IMR-90 (cell line): Measurements from ENCODE around the gene BDKRB1. TPM values are rescaled to one million over a fixed set of nuclear protein-coding genes. Genes with fewer than 3 reads are reported as not detected.

Experiments
- ATAC-seq: fragments of 200-7000 bp; cut with Tn5 transposase; 2 replicates; pipeline ENCODE4 v1.9.1; 2020; ENCODE audit warnings: low read depth, mild to moderate bottlenecking, moderate library complexity
- BruUV-seq: library from RNA; stranded (reverse); fragments of 400-500 nt; replicated peaks from 2 replicates; lab custom pipeline; 2021; lab: Mats Ljungman, UMichigan
- CTCF ChIA-PET: fragments of 300-600 bp; formaldehyde crosslinking; extraction: SDS; loops from one replicate; lab custom pipeline; 2021; ENCODE audit warnings: antibody characterized with exemption; lab: Yijun Ruan, JAX
- POLR2A ChIA-PET: fragments of 300-600 bp; sonication (Branson Sonifier 250); formaldehyde crosslinking; loops from one replicate; lab custom pipeline; 2022; ENCODE audit warnings: antibody characterized with exemption; ENCODE audit not compliant: unreplicated experiment; lab: Charles Lee
- DNase-seq: peaks from one replicate; pipeline ENCODE4 v3.0.0; 2013
- H2AFZ ChIP-seq: replicated peaks from 2 replicates; pipeline ENCODE3; 2013; ENCODE audit warnings: low read length, mild to moderate bottlenecking; ENCODE audit not compliant: poor library complexity
- H2AK5ac ChIP-seq: 2 replicates; pipeline ENCODE4 v1.6.1; 2013; ENCODE audit warnings: low read depth, low read length, inconsistent platforms
- H2AK9ac ChIP-seq: replicated peaks from 2 replicates; pipeline ENCODE3; 2013; ENCODE audit warnings: mild to moderate bottlenecking, low read depth, low read length, moderate library complexity; ENCODE audit not compliant: poor library complexity
- H2BK120ac ChIP-seq: 2 replicates; pipeline ENCODE4 v1.6.1; 2013; ENCODE audit warnings: low read depth, low read length, inconsistent platforms
- H2BK15ac ChIP-seq: 3 replicates; pipeline ENCODE4 v1.6.1; 2013; ENCODE audit warnings: low read depth, low read length, inconsistent platforms
- H2BK20ac ChIP-seq: 2 replicates; pipeline ENCODE4 v1.6.1; 2013; ENCODE audit warnings: low read depth, mild to moderate bottlenecking, inconsistent platforms, low read length, moderate library complexity
- H2BK5ac ChIP-seq: 2 replicates; pipeline ENCODE4 v1.6.1; 2013; ENCODE audit warnings: mild to moderate bottlenecking, low read depth, low read length, inconsistent platforms; ENCODE audit not compliant: poor library complexity, severe bottlenecking
- H3K14ac ChIP-seq: replicated peaks from 2 replicates; pipeline ENCODE4 v1.6.1; 2013; ENCODE audit warnings: low read depth, low read length, inconsistent platforms
- H3K18ac ChIP-seq: 2 replicates; pipeline ENCODE4 v1.6.1; 2013; ENCODE audit warnings: low read depth, low read length, control low read depth
- H3K23ac ChIP-seq: 2 replicates; pipeline ENCODE4 v1.6.1; 2013; ENCODE audit warnings: low read depth, low read length, inconsistent platforms
- H3K27ac ChIP-seq: 2 replicates; pipeline ENCODE4 v1.5.1; 2013; ENCODE audit warnings: mild to moderate bottlenecking, control low read depth, low read length; ENCODE audit not compliant: insufficient read depth
- H3K27me3 ChIP-seq: 2 replicates; pipeline ENCODE4 v1.6.1; 2013; ENCODE audit warnings: low read length; ENCODE audit not compliant: control insufficient read depth, insufficient read depth
- H3K36me3 ChIP-seq: 2 replicates; pipeline ENCODE4 v1.6.1; 2013; ENCODE audit warnings: low read length, mixed read lengths; ENCODE audit not compliant: control insufficient read depth, insufficient read depth
- H3K4ac ChIP-seq: 2 replicates; pipeline ENCODE4 v1.6.1; 2013; ENCODE audit warnings: low read depth, low read length, inconsistent platforms
- H3K4me1 ChIP-seq: 2 replicates; pipeline ENCODE4 v1.6.1; 2013; ENCODE audit warnings: low read length, mixed read lengths; ENCODE audit not compliant: control insufficient read depth, insufficient read depth
- H3K4me2 ChIP-seq: 2 replicates; pipeline ENCODE4 v1.6.1; 2013; ENCODE audit warnings: low read depth, mild to moderate bottlenecking, control low read depth, low read length, moderate library complexity
- H3K4me3 ChIP-seq: 2 replicates; pipeline ENCODE4 v1.5.1; 2013; ENCODE audit warnings: low read depth, mild to moderate bottlenecking, control low read depth, low read length, moderate library complexity; ENCODE audit not compliant: insufficient read depth
- H3K56ac ChIP-seq: 2 replicates; pipeline ENCODE4 v1.6.1; 2013; ENCODE audit warnings: low read length, inconsistent platforms; ENCODE audit not compliant: insufficient read depth; ENCODE audit errors: extremely low read depth
- H3K79me1 ChIP-seq, 2 experiments: 2 replicates each; pipeline ENCODE4 v1.6.1; 2013; ENCODE audit warnings: low read length in 2 of 2, inconsistent platforms in 1 of 2, low read depth in 1 of 2
- H3K9ac ChIP-seq: 2 replicates; pipeline ENCODE4 v1.6.1; 2013; ENCODE audit warnings: low read depth, low read length, control low read depth
- H3K9me1 ChIP-seq: 2 replicates; pipeline ENCODE4 v1.6.1; 2013; ENCODE audit warnings: low read length, inconsistent platforms; ENCODE audit not compliant: insufficient read depth
- H3K9me3 ChIP-seq: 2 replicates; pipeline ENCODE4 v1.6.1; 2013; ENCODE audit warnings: low read length; ENCODE audit not compliant: control insufficient read depth, insufficient read depth
- H4K20me1 ChIP-seq: 2 replicates; pipeline ENCODE4 v1.6.1; 2013; ENCODE audit warnings: low read length, inconsistent platforms; ENCODE audit not compliant: insufficient read depth
- H4K5ac ChIP-seq: 2 replicates; pipeline ENCODE4 v1.6.1; 2013; ENCODE audit warnings: mild to moderate bottlenecking, low read depth, low read length, control low read depth
- H4K8ac ChIP-seq, 2 experiments: 2 replicates each; pipeline ENCODE4 v1.6.1; 2013; ENCODE audit warnings: low read depth in 2 of 2, low read length in 2 of 2, control low read depth in 1 of 2, inconsistent platforms in 1 of 2
- H4K91ac ChIP-seq: 2 replicates; pipeline ENCODE4 v1.6.1; 2013; ENCODE audit warnings: low read depth, low read length, inconsistent platforms; ENCODE audit not compliant: insufficient read depth
- BHLHE40 ChIP-seq: fragments of 150-350 bp; IDR thresholded peaks from 2 replicates; pipeline ENCODE4 v1.6.1; 2016; ENCODE audit warnings: mild to moderate bottlenecking, low read depth, low read length
- FOS ChIP-seq: fragments of 150-350 bp; IDR thresholded peaks from 2 replicates; pipeline ENCODE4 v1.6.1; 2016; ENCODE audit warnings: low read depth, low read length
- MAFK ChIP-seq: IDR thresholded peaks from 2 replicates; pipeline ENCODE4 v1.6.1; 2012; ENCODE audit warnings: low read depth, low read length, improper control_type of control experiment
- MAZ ChIP-seq: IDR thresholded peaks from 2 replicates; pipeline ENCODE4 v1.6.1; 2012; ENCODE audit warnings: low read depth, mild to moderate bottlenecking, low read length, improper control_type of control experiment, moderate library complexity, borderline replicate concordance
- MXI1 ChIP-seq: IDR thresholded peaks from 2 replicates; pipeline ENCODE4 v1.6.1; 2012; ENCODE audit warnings: low read depth, mild to moderate bottlenecking, low read length, moderate library complexity, borderline replicate concordance
- NFE2L2 ChIP-seq: fragments of 150-350 bp; IDR thresholded peaks from 2 replicates; pipeline ENCODE4 v1.6.1; 2016; ENCODE audit warnings: low read depth, mild to moderate bottlenecking, low read length
- POLR2A ChIP-seq: IDR thresholded peaks from 2 replicates; pipeline ENCODE4 v1.6.1; 2012; ENCODE audit warnings: mild to moderate bottlenecking, low read depth, low read length
- RAD21 ChIP-seq: IDR thresholded peaks from 2 replicates; pipeline ENCODE4 v1.6.1; 2012; ENCODE audit warnings: low read length, improper control_type of control experiment
- RCOR1 ChIP-seq: IDR thresholded peaks from 2 replicates; pipeline ENCODE4 v1.6.1; 2012; ENCODE audit warnings: mild to moderate bottlenecking, low read length, improper control_type of control experiment; ENCODE audit not compliant: insufficient replicate concordance
- RFX5 ChIP-seq: IDR thresholded peaks from 2 replicates; pipeline ENCODE4 v1.8.0; 2012; ENCODE audit warnings: low read depth, mild to moderate bottlenecking, low read length, moderate library complexity
- WGBS, 2 experiments: methylation state at CpG; one replicate each; pipeline versions ENCODE4 v1.1.5 to v1.1.7; 2013; ENCODE audit warnings: missing lambda C conversion rate in 2 of 2; ENCODE audit not compliant: insufficient read length in 1 of 2; ENCODE audit errors: extremely low coverage in 2 of 2; 5-methylcytosine and 5-hydroxymethylcytosine counted together
- dilution Hi-C: fragments of 300-500 bp; cut with HindIII; formaldehyde crosslinking; loops from one replicate; pipeline ENCODE4 v1.14.3; 2018; ENCODE audit warnings: low sequenced_read_pairs; ENCODE audit not compliant: unreplicated experiment
- in situ Hi-C: fragments of 300-500 bp; cut with MboI; formaldehyde crosslinking; loops from 3 replicates; pipeline ENCODE4 v1.14.3; 2019; ENCODE audit warnings: low sequenced_read_pairs, inconsistent platforms, mixed read lengths
- intact Hi-C: fragments of 100-400 bp; cut with micrococcal nuclease; formaldehyde crosslinking; loops from 2 replicates; pipeline ENCODE4 v1.10.0; 2022
- polyA plus RNA-seq, 3 experiments: library from polyadenylated mRNA; depleted of rRNA; stranded (reverse); fragments of >200 nt; gene quantifications; 2 replicates each; pipeline ENCODE4 v1.2.3, GENCODE V29; 2012; ENCODE audit warnings: low replicate concordance in 1 of 3
- total RNA-seq: library from RNA; depleted of rRNA; stranded (reverse); fragments of >200 nt; gene quantifications from 2 replicates; pipeline ENCODE4 v1.2.3, GENCODE V29; 2012
- TF ChIP-seq, protein P1 (sequence below): fragments of 150-350 bp; IDR thresholded peaks from 2 replicates; pipeline ENCODE4 v1.6.1; 2017; ENCODE audit warnings: mild to moderate bottlenecking, antibody characterized with exemption, low read length, low read depth
- TF ChIP-seq, protein P2 (sequence below): conservative IDR thresholded peaks from 2 replicates; pipeline ENCODE4 v1.5.1; 2012; ENCODE audit warnings: mild to moderate bottlenecking, low read depth, low read length, improper control_type of control experiment

Gene BDKRB1
- total and polyA plus RNA-seq, 2 of the 4 experiments (the other 2 are of a cell fraction) = 56.5 to 130 TPM

DNA sequence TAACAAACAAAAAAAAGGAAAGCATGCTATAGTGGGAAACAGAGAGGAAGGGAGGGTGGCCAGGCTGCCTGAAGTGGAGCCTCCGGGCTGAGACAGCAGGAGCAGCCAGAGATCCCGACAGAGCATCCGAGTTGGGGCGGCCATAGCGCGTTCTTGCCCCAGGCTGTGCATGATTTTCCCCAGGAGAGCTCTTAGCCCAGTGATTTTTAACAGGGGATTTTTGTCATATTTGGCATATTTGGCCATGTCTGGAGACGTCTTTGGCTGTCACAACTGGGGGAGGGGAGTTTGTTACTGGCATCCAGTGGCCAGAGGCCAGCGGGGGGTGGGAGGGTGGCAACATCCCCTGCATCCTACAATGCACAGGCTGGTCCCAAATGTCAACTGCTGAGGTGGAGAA is 23.6 kb downstream of the BDKRB1 start:
- intact Hi-C loops (no loop called here), in situ Hi-C loops (loop anchor here (5.0 kb wide), 1 partner anchor 277 kb away; no protein-coding TSS in a partner anchor), dilution Hi-C loops (no loop called here)
- peaks cover 17% of the 10 kb centered on the region for H3K4me1 ChIP-seq
- H2AK9ac ChIP-seq = peak overlapping the region; percentile 38
- ATAC-seq (no peak), DNase-seq (no peak)
- H3K56ac ChIP-seq = no peak overlapping the region
- H3K4ac ChIP-seq = peak overlapping the region; percentile 67; the same call in 1 of the 2 replicates
- H4K91ac ChIP-seq = peak overlapping the region; percentile 63; the same call in 1 of the 2 replicates
- no peak overlapping the region for H3K27ac ChIP-seq
- no peak overlapping the region for H3K14ac ChIP-seq
- H3K9me3 ChIP-seq = peaks cover 8% of the 10 kb centered on the region
- peaks cover 5% of the 10 kb centered on the region for H3K9me1 ChIP-seq
- peak overlapping the region; percentile 47 for H3K18ac ChIP-seq
- H3K36me3 ChIP-seq = peaks cover 6% of the 10 kb centered on the region; the same call in 1 of the 2 replicates
- H2BK15ac ChIP-seq = no peak overlapping the region
- H2BK20ac ChIP-seq = peak overlapping the region; percentile 33; the same call in 1 of the 2 replicates
- H4K5ac ChIP-seq = peak overlapping the region; percentile 62
- ChIA-PET POLR2A (no interaction called here), CTCF (no interaction called here)
- peak overlapping the region; percentile 52; the same call in 1 of the 2 replicates for H2AK5ac ChIP-seq
- no peak overlapping the region for H2AFZ ChIP-seq
- 0 out of 4 replicates have a peak overlapping the region, but pooled peaks of 1 of the 2 experiments have one; percentile 9 for H4K8ac ChIP-seq
- no peak overlapping the region for H3K23ac ChIP-seq
- H3K4me3 ChIP-seq = no peak overlapping the region
- TF ChIP-seq NFE2L2 (no peak), RAD21 (no peak), RFX5 (no peak), BHLHE40 (no peak), POLR2A (no peak), FOS (no peak), MXI1 (no peak), RCOR1 (no peak), MAFK (no peak), MAZ (no peak)
- TF ChIP-seq, protein P1, sequence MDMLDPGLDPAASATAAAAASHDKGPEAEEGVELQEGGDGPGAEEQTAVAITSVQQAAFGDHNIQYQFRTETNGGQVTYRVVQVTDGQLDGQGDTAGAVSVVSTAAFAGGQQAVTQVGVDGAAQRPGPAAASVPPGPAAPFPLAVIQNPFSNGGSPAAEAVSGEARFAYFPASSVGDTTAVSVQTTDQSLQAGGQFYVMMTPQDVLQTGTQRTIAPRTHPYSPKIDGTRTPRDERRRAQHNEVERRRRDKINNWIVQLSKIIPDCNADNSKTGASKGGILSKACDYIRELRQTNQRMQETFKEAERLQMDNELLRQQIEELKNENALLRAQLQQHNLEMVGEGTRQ = no peak
- TF ChIP-seq, protein P2, sequence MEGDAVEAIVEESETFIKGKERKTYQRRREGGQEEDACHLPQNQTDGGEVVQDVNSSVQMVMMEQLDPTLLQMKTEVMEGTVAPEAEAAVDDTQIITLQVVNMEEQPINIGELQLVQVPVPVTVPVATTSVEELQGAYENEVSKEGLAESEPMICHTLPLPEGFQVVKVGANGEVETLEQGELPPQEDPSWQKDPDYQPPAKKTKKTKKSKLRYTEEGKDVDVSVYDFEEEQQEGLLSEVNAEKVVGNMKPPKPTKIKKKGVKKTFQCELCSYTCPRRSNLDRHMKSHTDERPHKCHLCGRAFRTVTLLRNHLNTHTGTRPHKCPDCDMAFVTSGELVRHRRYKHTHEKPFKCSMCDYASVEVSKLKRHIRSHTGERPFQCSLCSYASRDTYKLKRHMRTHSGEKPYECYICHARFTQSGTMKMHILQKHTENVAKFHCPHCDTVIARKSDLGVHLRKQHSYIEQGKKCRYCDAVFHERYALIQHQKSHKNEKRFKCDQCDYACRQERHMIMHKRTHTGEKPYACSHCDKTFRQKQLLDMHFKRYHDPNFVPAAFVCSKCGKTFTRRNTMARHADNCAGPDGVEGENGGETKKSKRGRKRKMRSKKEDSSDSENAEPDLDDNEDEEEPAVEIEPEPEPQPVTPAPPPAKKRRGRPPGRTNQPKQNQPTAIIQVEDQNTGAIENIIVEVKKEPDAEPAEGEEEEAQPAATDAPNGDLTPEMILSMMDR = no peak
- peaks cover 0 to 6% of the 10 kb centered on the region in 2 experiments; a peak in 1 of 4 replicates for H3K79me1 ChIP-seq
- no peak overlapping the region for H3K4me2 ChIP-seq
- no peak overlapping the region for H3K9ac ChIP-seq
- no TSS peak for BruUV-seq
- peak overlapping the region; percentile 49; the same call in 1 of the 2 replicates for H2BK120ac ChIP-seq
- H3K27me3 ChIP-seq = no peaks in the 10 kb centered on the region
- H4K20me1 ChIP-seq = no peaks in the 10 kb centered on the region
- H2BK5ac ChIP-seq = no peak overlapping the region
- WGBS, 2 experiments = 20% methylated on average over 1 of the region's 8 CpGs; no CpG with 5 or more reads in 1 of the 2 experiments
